GM23248 (cell line): ENCODE data around the gene FSCN2. TPM values are rescaled to one million over a fixed set of nuclear protein-coding genes. Genes with fewer than 3 reads are reported as not detected.
A peak's percentile ranks its signal among the peaks of the same experiment; 100 is the strongest.

ENCODE experiments used
- DNase-seq: peaks from one replicate; pipeline ENCODE4 v3.0.0-alpha.2; 2015
- H2AFZ ChIP-seq: fragments of 200-600 bp; sonication (generic); 2 replicates; pipeline ENCODE4 v1.6.1; 2016; ENCODE audit warnings: antibody characterized with exemption
- H3F3A ChIP-seq: fragments of 200-600 bp; sonication (generic); 2 replicates; pipeline ENCODE4 v1.6.1; 2016; ENCODE audit warnings: mild to moderate bottlenecking, antibody characterized with exemption, mixed run types; ENCODE audit not compliant: insufficient read depth
- H3K27ac ChIP-seq: fragments of 200-600 bp; sonication (generic); 2 replicates; pipeline ENCODE4 v1.5.1; 2016; ENCODE audit warnings: mild to moderate bottlenecking
- H3K27me3 ChIP-seq: fragments of 200-600 bp; sonication (generic); replicated peaks from 2 replicates; pipeline ENCODE4 v1.6.1; 2016; ENCODE audit warnings: mild to moderate bottlenecking; ENCODE audit not compliant: insufficient read depth
- H3K36me3 ChIP-seq: fragments of 200-600 bp; sonication (generic); 2 replicates; pipeline ENCODE4 v1.6.1; 2016; ENCODE audit warnings: low read depth, mild to moderate bottlenecking
- H3K4me1 ChIP-seq: fragments of 200-600 bp; sonication (generic); 2 replicates; pipeline ENCODE4 v1.6.1; 2016; ENCODE audit warnings: mild to moderate bottlenecking; ENCODE audit not compliant: insufficient read depth
- H3K4me2 ChIP-seq: fragments of 200-600 bp; sonication (generic); one replicate; pipeline ENCODE4 v1.6.1; 2016; ENCODE audit warnings: mild to moderate bottlenecking; ENCODE audit not compliant: unreplicated experiment
- H3K4me3 ChIP-seq: fragments of 200-600 bp; sonication (generic); 2 replicates; pipeline ENCODE4 v1.5.1; 2016; ENCODE audit warnings: mild to moderate bottlenecking
- H3K79me2 ChIP-seq: fragments of 200-600 bp; sonication (generic); 2 replicates; pipeline ENCODE4 v1.6.1; 2016; ENCODE audit warnings: mild to moderate bottlenecking; ENCODE audit not compliant: insufficient read depth
- H3K9ac ChIP-seq: fragments of 200-600 bp; sonication (generic); 2 replicates; pipeline ENCODE4 v1.6.1; 2016; ENCODE audit warnings: mild to moderate bottlenecking
- H3K9me2 ChIP-seq: fragments of 200-600 bp; sonication (generic); 2 replicates; pipeline ENCODE4 v1.6.1; 2016; ENCODE audit warnings: mixed run types, mild to moderate bottlenecking, moderate library complexity; ENCODE audit not compliant: insufficient read depth
- H3K9me3 ChIP-seq: fragments of 200-600 bp; sonication (generic); one replicate; pipeline ENCODE4 v1.6.1; 2017; ENCODE audit warnings: low read depth
- H4K20me1 ChIP-seq: fragments of 200-600 bp; sonication (generic); 2 replicates; pipeline ENCODE4 v1.6.0; 2016; ENCODE audit not compliant: insufficient read depth
- EZH2 ChIP-seq: fragments of 200-600 bp; sonication (generic); IDR thresholded peaks from 2 replicates; pipeline ENCODE4 v1.6.1; 2018; ENCODE audit warnings: antibody characterized with exemption, mild to moderate bottlenecking; ENCODE audit not compliant: insufficient read depth, poor library complexity, severe bottlenecking
- EZH2phosphoT487 ChIP-seq: fragments of 200-600 bp; sonication (generic); IDR thresholded peaks from 2 replicates; pipeline ENCODE4 v1.6.1; 2018; ENCODE audit warnings: antibody characterized with exemption, moderate library complexity, mild to moderate bottlenecking, low read depth; ENCODE audit not compliant: insufficient read depth
- WGBS, 2 experiments: methylation state at CpG; one replicate each; pipeline ENCODE4 v1.1.6; 2015 to 2017; ENCODE audit warnings: low lambda C conversion rate in 2 of 2, low coverage in 1 of 2; ENCODE audit errors: missing lambda C conversion rate in 2 of 2; 5-methylcytosine and 5-hydroxymethylcytosine counted together
- in situ Hi-C: fragments of 300-500 bp; cut with MboI; formaldehyde crosslinking; loops from 2 replicates; pipeline ENCODE4 v1.15.0; 2020
- polyA plus RNA-seq: library from polyadenylated mRNA; unstranded; fragments of >200 nt; fragmentation: Nextera tagmentation; extraction: Ambion mirVana; gene quantifications from 2 replicates; pipeline ENCODE4 v1.2.1, GENCODE V29; 2016
- total RNA-seq: library from RNA; depleted of rRNA; stranded (reverse); fragments of >200 nt; shearing (Covaris generic); gene quantifications from 2 replicates; pipeline ENCODE4 v1.2.3, GENCODE V29; 2014

Gene FSCN2
- total and polyA plus RNA-seq, 2 experiments from 2014 or later: 0.48 to 3.2 TPM

DNA sequence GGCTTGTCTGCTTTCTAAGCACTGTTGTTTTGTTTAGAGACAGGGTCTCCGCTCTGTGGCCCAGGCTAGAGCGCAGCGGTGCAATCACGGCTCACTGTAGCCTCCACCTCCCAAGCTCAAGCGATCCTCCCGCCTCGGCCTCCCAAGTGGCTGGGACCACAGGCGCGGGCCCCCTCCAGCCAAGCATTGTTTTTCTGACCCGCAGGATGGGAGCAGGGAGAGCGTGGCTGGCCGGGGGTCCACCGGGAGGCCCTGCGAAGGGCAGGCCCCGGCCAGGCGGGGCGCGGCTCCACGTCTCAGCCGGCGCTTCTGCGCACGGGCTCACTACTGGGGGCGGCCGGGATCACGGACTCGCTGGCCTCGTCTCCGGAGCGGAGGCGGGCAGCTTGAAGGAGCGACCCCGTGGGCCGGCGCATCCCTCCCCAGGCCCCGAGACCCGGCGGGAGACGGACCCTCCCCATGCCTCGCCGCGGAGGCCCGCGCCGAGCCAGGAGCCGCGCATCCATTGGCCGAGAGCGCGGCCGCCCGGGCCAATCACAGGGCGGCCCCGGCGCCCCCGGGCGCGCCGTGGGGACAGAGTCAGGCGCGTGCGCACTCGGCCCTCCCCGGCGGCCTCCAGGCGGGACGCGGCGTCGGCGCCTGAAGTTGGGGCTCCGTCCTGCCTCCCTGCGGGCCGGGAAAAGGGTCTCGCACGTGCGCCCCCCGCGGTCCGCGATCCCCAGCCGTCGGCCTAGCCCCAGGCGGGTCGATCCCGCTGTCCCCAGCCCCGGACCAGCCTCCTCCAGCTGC is 40.5 kb upstream of the FSCN2 start:
- H3K4me3 ChIP-seq: peak overlapping the region; percentile 73
- H3K27ac ChIP-seq: peak overlapping the region; percentile 27; the same call in 1 of the 2 replicates
- 0 out of 2 replicates have a peak, but pooled peaks cover 7% of the 10 kb centered on the region for H3K27me3 ChIP-seq
- H3K9ac ChIP-seq: peak overlapping the region; percentile 91
- 12 to 16% methylated on average over 36 to 58 of the region's 87 CpGs for WGBS, 2 experiments
- H2AFZ ChIP-seq: peak overlapping the region; percentile 75
- H3K36me3 ChIP-seq: no peaks in the 10 kb centered on the region
- no peaks in the 10 kb centered on the region for H4K20me1 ChIP-seq
- DNase-seq: peak; percentile 92
- TF ChIP-seq EZH2phosphoT487 (no peak), EZH2 (no peak)
- no peaks in the 10 kb centered on the region; the same call in 1 of the 2 replicates for H3F3A ChIP-seq
- in situ Hi-C loops: no loop called here
- no peaks in the 10 kb centered on the region for H3K9me3 ChIP-seq
- peak overlapping the region; percentile 76 for H3K4me2 ChIP-seq
- H3K4me1 ChIP-seq: no peaks in the 10 kb centered on the region
- H3K9me2 ChIP-seq: no peaks in the 10 kb centered on the region
- H3K79me2 ChIP-seq: no peaks in the 10 kb centered on the region

DNA sequence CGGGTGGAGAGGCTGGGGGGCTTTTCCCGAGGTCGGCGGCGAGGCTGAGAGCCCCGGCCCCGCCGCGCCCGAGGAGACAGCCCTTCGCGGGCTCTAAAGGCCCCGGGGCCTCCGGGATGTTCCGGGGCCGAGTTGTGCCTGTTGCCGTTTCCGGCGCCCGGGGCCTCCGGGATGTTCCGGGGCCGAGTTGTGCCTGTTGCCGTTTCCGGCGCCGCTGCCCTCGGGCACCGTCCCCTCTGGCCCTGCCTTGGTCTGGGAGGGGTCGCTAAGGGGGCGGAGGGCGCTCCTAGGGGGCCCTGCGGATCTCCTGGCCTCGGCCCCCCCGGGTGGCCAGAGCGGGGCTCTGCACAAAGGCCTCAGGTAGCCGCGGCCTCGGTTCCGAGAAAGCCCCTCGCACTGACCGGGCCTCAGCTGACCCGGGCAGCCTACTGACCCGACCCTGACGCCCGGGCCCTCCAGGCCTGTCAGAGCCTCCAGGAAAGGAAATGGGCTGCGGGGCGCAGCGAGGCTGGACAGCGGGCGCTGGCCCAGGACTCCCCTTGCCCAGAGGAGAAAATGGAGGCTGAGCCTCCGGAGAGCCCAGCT is 39.8 kb upstream of the FSCN2 start:
- H4K20me1 ChIP-seq: no peaks in the 10 kb centered on the region
- no peaks in the 10 kb centered on the region for H3K9me2 ChIP-seq
- H3F3A ChIP-seq: no peaks in the 10 kb centered on the region; the same call in 1 of the 2 replicates
- 11 to 19% methylated on average over 20 to 42 of the region's 52 CpGs for WGBS, 2 experiments
- H3K4me3 ChIP-seq: peak overlapping the region; percentile 73
- peak overlapping the region; percentile 91 for H3K9ac ChIP-seq
- peak overlapping the region; percentile 76 for H3K4me2 ChIP-seq
- H2AFZ ChIP-seq: peak overlapping the region; percentile 75
- TF ChIP-seq EZH2phosphoT487: no peak
- TF ChIP-seq EZH2: no peak
- peak; percentile 48 for DNase-seq
- H3K27me3 ChIP-seq: 0 out of 2 replicates have a peak, but pooled peaks cover 7% of the 10 kb centered on the region
- H3K4me1 ChIP-seq: no peaks in the 10 kb centered on the region
- peak overlapping the region; percentile 27; the same call in 1 of the 2 replicates for H3K27ac ChIP-seq
- H3K36me3 ChIP-seq: no peaks in the 10 kb centered on the region
- in situ Hi-C loops: no loop called here
- H3K9me3 ChIP-seq: no peaks in the 10 kb centered on the region
- H3K79me2 ChIP-seq: no peaks in the 10 kb centered on the region

DNA sequence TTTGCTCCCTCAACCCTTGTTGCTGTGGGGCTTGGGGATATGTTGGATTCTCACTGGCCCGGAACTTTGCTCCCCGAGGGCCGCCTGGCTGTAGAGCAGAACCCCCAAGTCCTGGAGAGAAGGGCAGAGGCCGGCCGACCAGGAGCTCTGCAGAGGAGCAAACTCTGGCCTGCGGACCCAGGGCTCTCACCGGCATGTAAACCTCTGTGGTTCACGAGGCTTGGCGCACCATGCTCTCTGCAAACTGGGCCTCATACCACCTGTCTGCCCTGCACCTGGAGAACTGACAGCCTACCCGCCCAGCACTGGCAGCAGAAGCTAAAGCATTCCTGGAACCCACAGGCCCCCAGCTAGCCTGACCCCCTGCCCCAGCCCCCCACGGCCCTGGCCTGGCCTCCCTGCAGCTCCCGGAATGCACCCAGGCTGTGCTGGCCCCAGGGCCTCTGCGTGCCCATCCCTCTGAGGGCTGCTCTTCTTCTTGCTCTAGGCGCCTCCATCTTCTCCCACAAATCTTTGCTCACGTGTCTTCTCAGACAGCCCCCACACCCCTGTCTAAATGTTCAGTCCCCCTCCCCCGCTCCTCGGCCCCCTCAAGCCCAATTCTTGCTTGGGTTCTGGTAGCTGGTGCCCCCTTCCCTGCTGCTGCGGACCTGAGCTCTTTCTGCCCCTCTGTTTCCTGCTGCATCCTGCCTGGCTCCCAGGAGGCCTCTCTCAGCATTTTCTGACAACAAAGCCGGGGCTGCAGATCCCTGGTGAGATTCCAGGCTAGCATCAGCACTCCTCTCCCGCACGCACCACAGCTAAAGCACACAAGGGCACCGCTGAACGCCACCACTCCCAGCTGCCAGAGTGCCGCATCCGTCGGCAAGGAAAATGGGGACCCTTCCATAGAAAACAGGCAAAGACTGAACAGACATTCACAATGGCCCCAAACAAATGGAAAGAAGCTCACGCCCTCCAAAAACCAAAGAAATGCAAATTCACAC is 38.9 kb upstream of the FSCN2 start:
- H3K4me1 ChIP-seq: no peaks in the 10 kb centered on the region
- H3K9ac ChIP-seq: no peak overlapping the region
- H2AFZ ChIP-seq: no peak overlapping the region
- H3K79me2 ChIP-seq: no peaks in the 10 kb centered on the region
- H3K4me2 ChIP-seq: peak overlapping the region; percentile 76
- 80 to 82% methylated on average over 22 to 27 of the region's 27 CpGs for WGBS, 2 experiments
- no peak for DNase-seq
- no peaks in the 10 kb centered on the region for H3K9me3 ChIP-seq
- no peaks in the 10 kb centered on the region for H3K9me2 ChIP-seq
- 0 out of 2 replicates have a peak, but pooled peaks cover 7% of the 10 kb centered on the region for H3K27me3 ChIP-seq
- H4K20me1 ChIP-seq: no peaks in the 10 kb centered on the region
- no peak for TF ChIP-seq EZH2
- TF ChIP-seq EZH2phosphoT487: no peak
- H3F3A ChIP-seq: no peaks in the 10 kb centered on the region; the same call in 1 of the 2 replicates
- in situ Hi-C loops: no loop called here
- no peaks in the 10 kb centered on the region for H3K36me3 ChIP-seq
- no peak overlapping the region for H3K4me3 ChIP-seq
- H3K27ac ChIP-seq: no peak overlapping the region
